Neural crest cell (in vitro differentiated cells): Measurements from ENCODE around the gene DNAH6. TPM values are rescaled to one million over a fixed set of nuclear protein-coding genes. Genes with fewer than 3 reads are reported as not detected.

ENCODE experiments used
- DNase-seq: peaks from one replicate; pipeline ENCODE4 v3.0.0; 2021; ENCODE audit warnings: low read depth, mixed read lengths, low spot score
- H3K27ac Mint-ChIP-seq: one replicate; pipeline ENCODE4 v1.8.0; 2021; ENCODE audit warnings: mild to moderate bottlenecking, mixed read lengths; ENCODE audit not compliant: unreplicated experiment
- H3K27me3 Mint-ChIP-seq: 2 replicates; pipeline ENCODE4 v1.8.0; 2021; ENCODE audit warnings: low read depth, mild to moderate bottlenecking, mixed read lengths
- H3K36me3 Mint-ChIP-seq: 2 replicates; pipeline ENCODE4 v1.8.0; 2021; ENCODE audit warnings: low read depth, mild to moderate bottlenecking, mixed read lengths
- H3K4me1 Mint-ChIP-seq: 2 replicates; pipeline ENCODE4 v1.8.0; 2021; ENCODE audit warnings: mixed read lengths
- H3K4me3 Mint-ChIP-seq: one replicate; pipeline ENCODE4 v1.8.0; 2021; ENCODE audit warnings: mild to moderate bottlenecking, mixed read lengths
- H3K9me3 Mint-ChIP-seq: 2 replicates; pipeline ENCODE4 v1.8.0; 2021; ENCODE audit warnings: mixed read lengths
- total RNA-seq: library from RNA; stranded (reverse); gene quantifications from 2 replicates; pipeline ENCODE4 v1.2.1, GENCODE V29; 2021
- TF ChIP-seq, protein P1 (sequence below): fragments of 200-600 bp; sonication (generic); conservative IDR thresholded peaks from 2 replicates; pipeline ENCODE4 v1.5.0; 2021; ENCODE audit warnings: antibody characterized with exemption, mild to moderate bottlenecking

Gene DNAH6
- total RNA-seq, 1 donor from 2014 or later, result 2.8 TPM

DNA sequence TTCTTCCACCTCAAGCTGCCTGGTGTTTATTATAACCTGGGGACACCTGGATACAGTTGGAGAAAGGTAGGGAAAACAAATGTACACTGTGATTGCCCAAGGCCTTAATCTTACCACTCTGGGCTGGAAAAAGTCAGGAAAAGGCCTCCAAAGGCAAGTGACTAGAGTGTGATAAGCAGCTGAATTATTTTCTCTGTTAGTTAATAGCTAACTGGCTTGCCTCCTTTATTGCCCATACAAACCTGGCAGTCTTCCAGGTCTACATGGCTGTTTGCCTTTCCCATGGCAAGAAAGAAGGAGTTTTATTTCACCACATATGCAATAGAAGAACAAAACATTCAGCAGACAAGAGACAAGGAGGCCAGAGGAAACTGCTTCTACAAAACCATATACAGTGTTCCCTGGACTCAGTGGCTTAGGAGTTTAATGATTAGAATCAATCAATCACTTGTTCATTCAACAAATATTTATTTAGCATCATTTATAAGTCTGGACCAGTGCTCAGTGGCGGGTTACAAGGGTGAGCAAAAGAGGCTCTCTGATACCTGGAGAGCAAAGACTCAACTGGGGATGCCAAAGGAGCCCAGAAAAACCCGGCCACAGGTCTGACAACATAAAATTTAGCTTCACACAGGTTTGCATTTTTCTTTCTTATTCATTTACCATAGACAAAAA is 29.7 kb upstream of the DNAH6 start:
- Mint-ChIP-seq H3K36me3 (no peaks in the 10 kb centered on the region), H3K27me3 (no peaks in the 10 kb centered on the region), H3K4me1 (no peaks in the 10 kb centered on the region), H3K27ac (no peak overlapping the region), H3K4me3 (no peak overlapping the region), H3K9me3 (no peaks in the 10 kb centered on the region)
- DNase-seq, result no peak
- TF ChIP-seq, protein P1, sequence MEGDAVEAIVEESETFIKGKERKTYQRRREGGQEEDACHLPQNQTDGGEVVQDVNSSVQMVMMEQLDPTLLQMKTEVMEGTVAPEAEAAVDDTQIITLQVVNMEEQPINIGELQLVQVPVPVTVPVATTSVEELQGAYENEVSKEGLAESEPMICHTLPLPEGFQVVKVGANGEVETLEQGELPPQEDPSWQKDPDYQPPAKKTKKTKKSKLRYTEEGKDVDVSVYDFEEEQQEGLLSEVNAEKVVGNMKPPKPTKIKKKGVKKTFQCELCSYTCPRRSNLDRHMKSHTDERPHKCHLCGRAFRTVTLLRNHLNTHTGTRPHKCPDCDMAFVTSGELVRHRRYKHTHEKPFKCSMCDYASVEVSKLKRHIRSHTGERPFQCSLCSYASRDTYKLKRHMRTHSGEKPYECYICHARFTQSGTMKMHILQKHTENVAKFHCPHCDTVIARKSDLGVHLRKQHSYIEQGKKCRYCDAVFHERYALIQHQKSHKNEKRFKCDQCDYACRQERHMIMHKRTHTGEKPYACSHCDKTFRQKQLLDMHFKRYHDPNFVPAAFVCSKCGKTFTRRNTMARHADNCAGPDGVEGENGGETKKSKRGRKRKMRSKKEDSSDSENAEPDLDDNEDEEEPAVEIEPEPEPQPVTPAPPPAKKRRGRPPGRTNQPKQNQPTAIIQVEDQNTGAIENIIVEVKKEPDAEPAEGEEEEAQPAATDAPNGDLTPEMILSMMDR, result no peak

DNA sequence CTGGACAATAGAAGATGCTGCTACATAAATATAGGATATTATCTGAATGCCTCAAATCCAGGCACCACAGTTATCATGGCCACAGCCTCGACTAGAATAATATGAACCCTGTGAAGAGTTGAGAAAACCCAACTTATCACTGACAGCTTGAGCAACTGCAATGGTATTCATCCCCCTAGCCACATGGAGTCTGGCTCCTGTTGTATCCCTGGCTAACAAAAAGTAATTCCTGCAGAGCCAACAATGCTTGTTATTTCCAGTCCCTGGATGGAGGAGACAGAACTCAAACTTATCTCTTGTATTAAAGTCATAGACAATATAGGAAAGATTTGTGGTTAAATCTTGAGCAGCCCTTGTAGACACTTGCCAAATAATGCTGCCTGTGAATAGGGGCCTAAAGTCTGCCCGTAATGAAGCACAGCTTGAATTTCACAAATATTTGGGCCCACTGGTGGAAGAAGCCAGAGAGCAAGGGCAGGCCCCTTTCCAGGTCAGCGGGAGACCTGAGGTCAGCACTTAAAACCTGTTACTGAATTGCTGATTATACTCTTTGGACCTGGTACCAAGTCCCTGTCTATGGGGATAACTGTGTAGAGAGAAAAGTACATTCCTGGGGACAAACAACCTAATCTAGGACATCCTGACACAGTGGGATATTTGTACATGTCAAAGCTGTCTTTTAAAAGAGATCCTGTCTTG is 28.9 kb upstream of the DNAH6 start:
- DNase-seq, result no peak
- Mint-ChIP-seq H3K27me3 (no peaks in the 10 kb centered on the region), H3K9me3 (no peaks in the 10 kb centered on the region), H3K36me3 (no peaks in the 10 kb centered on the region), H3K4me3 (no peak overlapping the region), H3K4me1 (no peaks in the 10 kb centered on the region), H3K27ac (no peak overlapping the region)
- TF ChIP-seq, protein P1, result no peak

DNA sequence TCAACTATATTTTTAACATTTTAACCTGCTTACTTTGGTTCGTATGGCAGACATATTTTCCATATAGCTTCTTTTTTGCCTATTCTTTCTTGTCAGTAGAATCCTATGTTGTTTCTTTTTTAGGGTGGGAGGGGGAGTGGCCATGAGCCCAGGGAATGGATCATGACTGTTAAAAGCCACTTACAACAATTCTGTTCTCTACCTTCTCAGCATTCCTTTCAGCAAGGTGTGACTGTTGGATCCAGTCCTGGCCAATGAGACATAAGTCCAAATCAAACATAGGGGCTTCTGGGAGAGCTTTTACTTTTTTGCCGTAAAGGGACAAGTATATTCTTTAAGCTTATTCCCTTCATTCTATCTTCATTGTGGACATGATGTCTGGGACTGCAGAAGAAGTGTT is 25.0 kb upstream of the DNAH6 start:
- no peaks in the 10 kb centered on the region for H3K4me1 Mint-ChIP-seq
- no peak for DNase-seq
- no peaks in the 10 kb centered on the region for H3K27me3 Mint-ChIP-seq
- H3K4me3 Mint-ChIP-seq, result no peak overlapping the region
- H3K36me3 Mint-ChIP-seq, result no peaks in the 10 kb centered on the region
- TF ChIP-seq, protein P1, result no peak
- H3K27ac Mint-ChIP-seq, result no peak overlapping the region
- no peaks in the 10 kb centered on the region for H3K9me3 Mint-ChIP-seq

DNA sequence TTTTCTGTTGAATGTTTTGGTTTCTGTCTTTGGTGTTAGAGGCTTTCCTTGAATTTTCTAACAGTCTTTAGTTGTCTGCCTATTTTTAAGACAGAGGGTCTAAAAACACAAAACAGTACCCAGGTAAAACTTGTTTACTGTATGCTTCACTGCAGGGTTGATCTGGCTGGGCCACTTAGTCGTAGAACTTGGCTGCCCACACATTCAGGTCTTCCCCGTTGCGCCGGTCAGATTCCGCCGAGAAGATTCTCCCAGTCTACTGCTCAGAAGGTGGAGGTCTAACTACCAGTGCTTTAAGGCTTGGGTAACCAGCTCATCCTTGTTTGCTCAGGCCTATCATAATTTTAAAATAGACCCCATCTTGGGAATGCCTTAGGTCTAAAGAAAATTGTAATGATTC is 24.6 kb upstream of the DNAH6 start:
- Mint-ChIP-seq H3K36me3 (no peaks in the 10 kb centered on the region), H3K4me3 (no peak overlapping the region), H3K27ac (no peak overlapping the region), H3K9me3 (no peaks in the 10 kb centered on the region), H3K27me3 (no peaks in the 10 kb centered on the region), H3K4me1 (no peaks in the 10 kb centered on the region)
- no peak for DNase-seq
- TF ChIP-seq, protein P1, result no peak

DNA sequence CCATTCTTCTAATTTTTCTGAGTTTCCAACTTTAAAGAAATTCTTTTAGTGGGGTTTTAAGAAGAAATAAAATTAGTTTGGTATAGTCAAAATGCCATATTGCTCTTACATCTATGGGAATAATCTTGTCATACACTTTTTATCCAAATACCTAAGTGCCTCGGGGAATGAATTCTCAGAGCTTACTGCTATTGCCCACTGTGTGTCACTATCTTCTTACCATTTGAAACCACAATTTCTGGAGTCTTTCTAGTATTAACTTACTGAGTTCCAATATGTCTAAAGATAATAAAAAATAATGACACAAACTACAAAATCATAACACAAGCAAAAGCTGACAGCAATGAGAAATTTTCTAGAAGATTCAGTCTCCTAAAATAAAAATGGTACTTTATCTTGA is 23.7 kb upstream of the DNAH6 start:
- H3K9me3 Mint-ChIP-seq, result no peaks in the 10 kb centered on the region
- H3K4me3 Mint-ChIP-seq, result no peak overlapping the region

More for the DNA sequence above, 23.7 kb upstream of the DNAH6 start:
- no peaks in the 10 kb centered on the region for H3K4me1 Mint-ChIP-seq
- no peaks in the 10 kb centered on the region for H3K27me3 Mint-ChIP-seq
- H3K36me3 Mint-ChIP-seq, result no peaks in the 10 kb centered on the region
- no peak for DNase-seq
- TF ChIP-seq, protein P1, result peak; percentile 26
- H3K27ac Mint-ChIP-seq, result no peak overlapping the region
